GM23338 (cell line): Measurements from ENCODE around the gene B3GALT4. TPM values are rescaled to one million over a fixed set of nuclear protein-coding genes. Genes with fewer than 3 reads are reported as not detected.

Experiments
- ATAC-seq: fragments of 200-7000 bp; cut with Tn5 transposase; 3 replicates; pipeline ENCODE4 v1.9.1; 2020
- DNase-seq: peaks from one replicate; pipeline ENCODE4 v3.0.0-alpha.2; 2015; ENCODE audit warnings: low spot score
- H2AFZ ChIP-seq: fragments of 200-600 bp; sonication (generic); 2 replicates; pipeline ENCODE4 v1.8.0; 2016; ENCODE audit warnings: antibody characterized with exemption, mild to moderate bottlenecking, moderate library complexity
- H3F3A ChIP-seq: fragments of 200-600 bp; sonication (generic); replicated peaks from 2 replicates; pipeline ENCODE4 v1.8.0; 2017; ENCODE audit warnings: antibody characterized with exemption, mixed run types, low read depth
- H3K27ac ChIP-seq: fragments of 200-600 bp; sonication (generic); 2 replicates; pipeline ENCODE4 v1.6.1; 2016; ENCODE audit warnings: low read depth
- H3K27me3 ChIP-seq: fragments of 200-600 bp; sonication (generic); 2 replicates; pipeline ENCODE4 v1.8.0; 2016; ENCODE audit warnings: mild to moderate bottlenecking, mixed run types, moderate library complexity; ENCODE audit not compliant: insufficient read depth
- H3K36me3 ChIP-seq: fragments of 200-600 bp; sonication (generic); 2 replicates; pipeline ENCODE4 v1.8.0; 2016; ENCODE audit warnings: mild to moderate bottlenecking; ENCODE audit not compliant: insufficient read depth
- H3K4me1 ChIP-seq: fragments of 200-600 bp; sonication (generic); 2 replicates; pipeline ENCODE4 v1.8.0; 2016; ENCODE audit warnings: mild to moderate bottlenecking, moderate library complexity; ENCODE audit not compliant: insufficient read depth
- H3K4me2 ChIP-seq: fragments of 200-600 bp; sonication (generic); 2 replicates; pipeline ENCODE4 v1.7.1; 2017; ENCODE audit warnings: mixed run types
- H3K4me3 ChIP-seq: fragments of 200-600 bp; sonication (generic); 2 replicates; pipeline ENCODE4 v1.6.1; 2016; ENCODE audit warnings: mixed run types
- H3K79me2 ChIP-seq: fragments of 200-600 bp; sonication (generic); replicated peaks from 2 replicates; pipeline ENCODE4 v1.8.0; 2017; ENCODE audit warnings: mild to moderate bottlenecking; ENCODE audit not compliant: insufficient read depth
- H3K9me2 ChIP-seq: fragments of 200-600 bp; sonication (generic); 2 replicates; pipeline ENCODE4 v1.8.0; 2017; ENCODE audit not compliant: insufficient read depth
- H4K20me1 ChIP-seq: fragments of 200-600 bp; sonication (generic); replicated peaks from 2 replicates; pipeline ENCODE4 v1.8.0; 2017; ENCODE audit warnings: mild to moderate bottlenecking; ENCODE audit not compliant: insufficient read depth
- H3K27ac Mint-ChIP-seq: 2 replicates; pipeline ENCODE4 v1.8.0; 2020; ENCODE audit warnings: inconsistent platforms, mild to moderate bottlenecking, moderate library complexity, mixed read lengths
- H3K27me3 Mint-ChIP-seq: 3 replicates; pipeline ENCODE4 v1.8.0; 2022; ENCODE audit warnings: low read depth, mild to moderate bottlenecking, moderate library complexity, mixed read lengths, inconsistent platforms; ENCODE audit not compliant: insufficient read depth, poor library complexity
- H3K36me3 Mint-ChIP-seq: 3 replicates; pipeline ENCODE4 v1.8.0; 2021; ENCODE audit warnings: low read depth, mild to moderate bottlenecking, inconsistent platforms, moderate library complexity, mixed read lengths
- H3K4me1 Mint-ChIP-seq: 3 replicates; pipeline ENCODE4 v1.8.0; 2020; ENCODE audit warnings: mild to moderate bottlenecking, inconsistent platforms, mixed read lengths
- H3K4me3 Mint-ChIP-seq: 3 replicates; pipeline ENCODE4 v1.8.0; 2021; ENCODE audit warnings: moderate library complexity, mild to moderate bottlenecking, inconsistent platforms, mixed read lengths
- H3K9me3 Mint-ChIP-seq: 3 replicates; pipeline ENCODE4 v1.8.0; 2020; ENCODE audit warnings: moderate library complexity, mild to moderate bottlenecking, inconsistent platforms, mixed read lengths
- EZH2 ChIP-seq: fragments of 200-600 bp; sonication (generic); IDR thresholded peaks from one replicate; pipeline ENCODE4 v1.8.0; 2017; ENCODE audit warnings: antibody characterized with exemption, mild to moderate bottlenecking, low read depth; ENCODE audit not compliant: unreplicated experiment
- JUNB ChIP-seq: IDR thresholded peaks from one replicate; pipeline ENCODE4 v1.6.1; 2016; ENCODE audit warnings: antibody characterized with exemption; ENCODE audit not compliant: unreplicated experiment
- POLR2AphosphoS5 ChIP-seq: IDR thresholded peaks from 2 replicates; pipeline ENCODE4 v1.6.1; 2016; ENCODE audit warnings: antibody characterized with exemption, low read depth
- ZNF331 ChIP-seq: fragments of 250-450 bp; sonication (Bioruptor Pico); IDR thresholded peaks from 2 replicates; pipeline ENCODE4 v1.5.0; 2020; ENCODE audit warnings: low read depth, mild to moderate bottlenecking, moderate library complexity
- ZNF462 ChIP-seq: fragments of 250-450 bp; sonication (Bioruptor Pico); IDR thresholded peaks from 2 replicates; pipeline ENCODE4 v1.5.0; 2020; ENCODE audit warnings: mild to moderate bottlenecking, moderate library complexity
- polyA plus RNA-seq: library from polyadenylated mRNA; unstranded; fragments of >200 nt; fragmentation: Nextera tagmentation; extraction: Ambion mirVana; gene quantifications from 2 replicates; pipeline ENCODE4 v1.2.1, GENCODE V29; 2016
- total RNA-seq: library from RNA; depleted of rRNA; stranded (reverse); fragments of >200 nt; shearing (Covaris generic); gene quantifications from 2 replicates; pipeline ENCODE4 v1.2.3, GENCODE V29; 2014
- TF ChIP-seq, protein P1 (sequence below): IDR thresholded peaks from one replicate; pipeline ENCODE4 v1.6.1; 2018; ENCODE audit warnings: antibody characterized with exemption; ENCODE audit not compliant: unreplicated experiment

B3GALT4 gene
- total and polyA plus RNA-seq, 2 experiments from 2014 or later = 1.3 to 2.3 TPM

- no peak for TF ChIP-seq ZNF462 (CRISPR knock-in tag)
Measured at GRCh38 chr6:33313105-33313708, 36.3 kb downstream of the B3GALT4 start (continued).

GRCh38 chr6:33313709-33314514 lies 37.0 kb downstream of the B3GALT4 start, which contains the start of gene TAPBP:
Gene TAPBP (minus strand): TSS chr6:33314078. CDS start chr6:33314041, 37 bp downstream.
- Histone ChIP-seq H3K27me3 (no peaks in the 10 kb centered on the region), H3F3A (peaks cover 16% of the 10 kb centered on the region), H3K36me3 (no peaks in the 10 kb centered on the region), H3K4me1 (peaks cover 25% of the 10 kb centered on the region), H3K4me2 (peak within 1 kb of the TSS; percentile 99), H3K27ac (no peak within 1 kb of the TSS), H3K4me3 (peak within 1 kb of the TSS; percentile 91), H2AFZ (peak within 1 kb of the TSS; percentile 80), H3K9me2 (no peaks in the 10 kb centered on the region), H4K20me1 (no peaks in the 10 kb centered on the region; the same call in 1 of the 2 replicates), H3K79me2 (0 out of 2 replicates have a peak, but pooled peaks cover 6% of the 10 kb centered on the region)
- TF ChIP-seq ZNF331 (no peak), JUNB (no peak), EZH2 (no peak), POLR2AphosphoS5 (no peak)
- TF ChIP-seq, protein P1, sequence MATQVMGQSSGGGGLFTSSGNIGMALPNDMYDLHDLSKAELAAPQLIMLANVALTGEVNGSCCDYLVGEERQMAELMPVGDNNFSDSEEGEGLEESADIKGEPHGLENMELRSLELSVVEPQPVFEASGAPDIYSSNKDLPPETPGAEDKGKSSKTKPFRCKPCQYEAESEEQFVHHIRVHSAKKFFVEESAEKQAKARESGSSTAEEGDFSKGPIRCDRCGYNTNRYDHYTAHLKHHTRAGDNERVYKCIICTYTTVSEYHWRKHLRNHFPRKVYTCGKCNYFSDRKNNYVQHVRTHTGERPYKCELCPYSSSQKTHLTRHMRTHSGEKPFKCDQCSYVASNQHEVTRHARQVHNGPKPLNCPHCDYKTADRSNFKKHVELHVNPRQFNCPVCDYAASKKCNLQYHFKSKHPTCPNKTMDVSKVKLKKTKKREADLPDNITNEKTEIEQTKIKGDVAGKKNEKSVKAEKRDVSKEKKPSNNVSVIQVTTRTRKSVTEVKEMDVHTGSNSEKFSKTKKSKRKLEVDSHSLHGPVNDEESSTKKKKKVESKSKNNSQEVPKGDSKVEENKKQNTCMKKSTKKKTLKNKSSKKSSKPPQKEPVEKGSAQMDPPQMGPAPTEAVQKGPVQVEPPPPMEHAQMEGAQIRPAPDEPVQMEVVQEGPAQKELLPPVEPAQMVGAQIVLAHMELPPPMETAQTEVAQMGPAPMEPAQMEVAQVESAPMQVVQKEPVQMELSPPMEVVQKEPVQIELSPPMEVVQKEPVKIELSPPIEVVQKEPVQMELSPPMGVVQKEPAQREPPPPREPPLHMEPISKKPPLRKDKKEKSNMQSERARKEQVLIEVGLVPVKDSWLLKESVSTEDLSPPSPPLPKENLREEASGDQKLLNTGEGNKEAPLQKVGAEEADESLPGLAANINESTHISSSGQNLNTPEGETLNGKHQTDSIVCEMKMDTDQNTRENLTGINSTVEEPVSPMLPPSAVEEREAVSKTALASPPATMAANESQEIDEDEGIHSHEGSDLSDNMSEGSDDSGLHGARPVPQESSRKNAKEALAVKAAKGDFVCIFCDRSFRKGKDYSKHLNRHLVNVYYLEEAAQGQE = no peak
- Mint-ChIP-seq H3K4me1 (peaks cover 41% of the 10 kb centered on the region), H3K4me3 (peak within 1 kb of the TSS; percentile 92), H3K27me3 (peaks cover 21% of the 10 kb centered on the region), H3K9me3 (no peaks in the 10 kb centered on the region; the same call in 1 of the 3 replicates), H3K36me3 (peaks cover 10% of the 10 kb centered on the region), H3K27ac (no peak within 1 kb of the TSS; the same call in none of the 2 replicates)
- DNase-seq = peak; percentile 63
- ATAC-seq = peak; percentile 3
